ENCODE results near the gene TACC2. TPM values are rescaled to one million over a fixed set of nuclear protein-coding genes. Genes with fewer than 3 reads are reported as not detected.
A peak's percentile ranks its signal among the peaks of the same experiment; 100 is the strongest.
"Not testable (repeated sequence)": the region's sequence is repeated elsewhere in the genome, so short reads cannot be mapped to it uniquely, and the experiment has no call there.

The TACC2 gene
- total RNA-seq, 1 donor from 2014 or later, result 37.6 TPM

DNA sequence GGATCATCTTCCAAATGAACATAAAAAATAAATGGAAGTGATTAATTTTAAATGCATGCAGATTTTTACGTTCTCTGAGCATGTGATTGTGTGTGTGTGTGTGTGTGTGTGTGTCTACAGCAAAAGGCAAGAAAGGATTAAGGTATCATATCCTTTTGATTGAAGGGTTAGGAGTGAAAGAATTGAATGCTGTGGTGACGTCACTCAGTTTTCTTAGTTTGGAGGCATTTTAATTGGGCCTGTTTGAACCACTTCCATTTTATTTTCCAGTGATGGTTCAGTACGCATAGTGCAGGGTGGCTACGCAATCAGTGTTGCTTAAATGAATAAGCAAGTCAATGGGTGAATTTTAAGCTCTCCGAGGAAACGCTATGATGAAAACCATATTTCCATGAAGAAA is 31.3 kb downstream of the TACC2 start:
- H3K9ac ChIP-seq (ENCODE audit: low read depth in 1 of 3, low read length in 3 of 3), result peak overlapping the region in 1 of 3 donors; percentile 16
- H3K9me3 ChIP-seq (ENCODE audit: control insufficient read depth in 3 of 3, low read length in 3 of 3), result no peaks in the 10 kb centered on the region
- H3K36me3 ChIP-seq (ENCODE audit: control insufficient read depth in 3 of 3, insufficient read depth in 3 of 3, low read length in 3 of 3), result peaks cover 0 to 23% (median 4%) of the 10 kb centered on the region in 3 donors
- peaks cover 0 to 4% (median 0%) of the 10 kb centered on the region in 3 donors for H3K27me3 ChIP-seq (ENCODE audit: control insufficient read depth in 3 of 3, insufficient read depth in 3 of 3, low read length in 3 of 3)
- no peak overlapping the region for H3K4me3 ChIP-seq (ENCODE audit: low read length in 3 of 3)
- H3K4me1 ChIP-seq (ENCODE audit: control insufficient read depth in 3 of 3, insufficient read depth in 3 of 3, low read length in 3 of 3), result peaks cover 27 to 50% (median 37%) of the 10 kb centered on the region in 3 donors
- peak overlapping the region; percentile 81 for H3K27ac ChIP-seq (ENCODE audit: low read depth, low read length)

DNA sequence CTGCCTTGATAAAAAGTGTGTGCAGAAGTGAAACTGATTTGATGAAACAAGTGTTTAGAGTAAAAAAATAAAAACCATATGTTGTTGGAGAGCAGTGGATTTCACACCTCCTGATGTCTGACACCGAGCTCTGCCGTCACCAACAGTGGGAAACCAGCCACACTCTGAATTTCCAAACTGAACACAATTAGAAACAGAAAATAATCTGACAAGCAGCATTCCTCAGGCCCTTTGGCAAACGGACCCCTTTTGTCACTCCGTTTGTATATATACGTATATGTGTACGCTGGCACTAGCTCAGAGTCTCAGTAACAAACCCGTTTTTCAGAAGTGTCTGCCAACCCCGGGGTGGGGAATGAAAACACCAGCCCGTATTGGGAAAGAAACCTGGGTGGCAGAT is 32.4 kb downstream of the TACC2 start:
- peak overlapping the region in 2 of 3 donors; percentile 47 to 60 for H3K9ac ChIP-seq (ENCODE audit: low read depth in 1 of 3, low read length in 3 of 3)
- H3K4me3 ChIP-seq (ENCODE audit: low read length in 3 of 3), result peak overlapping the region in 2 of 3 donors; percentile 22 to 55
- peaks cover 27 to 50% (median 37%) of the 10 kb centered on the region in 3 donors for H3K4me1 ChIP-seq (ENCODE audit: control insufficient read depth in 3 of 3, insufficient read depth in 3 of 3, low read length in 3 of 3)
- H3K27ac ChIP-seq (ENCODE audit: low read depth, low read length), result peak overlapping the region; percentile 64
- H3K9me3 ChIP-seq (ENCODE audit: control insufficient read depth in 3 of 3, low read length in 3 of 3), result no peaks in the 10 kb centered on the region
- peaks cover 0 to 4% (median 0%) of the 10 kb centered on the region in 3 donors for H3K27me3 ChIP-seq (ENCODE audit: control insufficient read depth in 3 of 3, insufficient read depth in 3 of 3, low read length in 3 of 3)
- H3K36me3 ChIP-seq (ENCODE audit: control insufficient read depth in 3 of 3, insufficient read depth in 3 of 3, low read length in 3 of 3), result peaks cover 0 to 23% (median 4%) of the 10 kb centered on the region in 3 donors

DNA sequence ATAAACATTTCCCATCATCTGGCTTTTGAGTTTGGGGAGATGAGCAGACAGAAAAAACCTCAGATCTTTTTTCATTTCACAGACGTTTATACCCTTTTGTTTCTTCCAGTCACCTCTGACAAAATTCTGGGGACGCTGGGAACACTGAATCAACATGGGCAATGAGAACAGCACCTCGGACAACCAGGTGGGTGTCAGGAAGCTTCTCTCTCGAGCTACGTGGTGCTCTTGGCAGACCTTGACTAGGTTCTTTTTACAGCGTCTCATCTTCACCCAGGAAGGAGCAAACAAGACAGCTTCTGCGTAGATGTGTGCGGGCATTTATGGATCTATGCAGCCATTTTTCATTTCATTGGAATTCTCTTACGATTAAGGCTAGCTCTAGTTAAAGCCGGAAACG is 32.9 kb downstream of the TACC2 start:
- peak overlapping the region in 1 of 3 donors; percentile 32 for H3K4me3 ChIP-seq (ENCODE audit: low read length in 3 of 3)
- H3K4me1 ChIP-seq (ENCODE audit: control insufficient read depth in 3 of 3, insufficient read depth in 3 of 3, low read length in 3 of 3), result peaks cover 27 to 49% (median 37%) of the 10 kb centered on the region in 3 donors

DNA sequence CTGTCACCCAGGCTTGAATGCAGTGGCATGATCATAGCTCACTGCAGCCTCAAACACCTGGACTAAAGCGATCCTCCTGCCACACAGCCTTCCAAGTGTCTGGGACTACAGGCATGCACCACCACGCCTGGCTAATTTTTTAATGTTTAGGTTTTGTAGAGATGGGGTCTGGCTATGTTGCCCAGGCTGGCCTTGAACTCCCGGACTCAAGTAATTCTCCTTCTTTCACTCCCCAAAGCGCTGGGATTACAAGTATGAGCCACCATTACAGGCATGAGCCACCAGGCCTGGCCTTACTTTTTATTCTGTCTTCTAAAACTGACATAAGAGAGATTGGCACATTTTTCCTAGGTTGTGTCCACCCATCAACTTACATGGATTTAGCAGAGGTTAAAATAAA is 33.3 kb downstream of the TACC2 start:
- Histone ChIP-seq H3K9ac (ENCODE audit: low read depth in 1 of 3, low read length in 3 of 3) (peak overlapping the region in 1 of 3 donors; percentile 60), H3K4me3 (ENCODE audit: low read length in 3 of 3) (no peak overlapping the region), H3K9me3 (ENCODE audit: control insufficient read depth in 3 of 3, low read length in 3 of 3) (no peaks in the 10 kb centered on the region), H3K36me3 (ENCODE audit: control insufficient read depth in 3 of 3, insufficient read depth in 3 of 3, low read length in 3 of 3) (peaks cover 0 to 23% (median 3%) of the 10 kb centered on the region in 3 donors), H3K27me3 (ENCODE audit: control insufficient read depth in 3 of 3, insufficient read depth in 3 of 3, low read length in 3 of 3) (peaks cover 0 to 4% (median 0%) of the 10 kb centered on the region in 3 donors), H3K4me1 (ENCODE audit: control insufficient read depth in 3 of 3, insufficient read depth in 3 of 3, low read length in 3 of 3) (peaks cover 27 to 46% (median 37%) of the 10 kb centered on the region in 3 donors), H3K27ac (ENCODE audit: low read depth, low read length) (peak overlapping the region; percentile 64)

More for the DNA sequence above, 32.9 kb downstream of the TACC2 start:
- Histone ChIP-seq H3K36me3 (ENCODE audit: control insufficient read depth in 3 of 3, insufficient read depth in 3 of 3, low read length in 3 of 3) (peaks cover 0 to 23% (median 4%) of the 10 kb centered on the region in 3 donors), H3K9me3 (ENCODE audit: control insufficient read depth in 3 of 3, low read length in 3 of 3) (no peaks in the 10 kb centered on the region), H3K9ac (ENCODE audit: low read depth in 1 of 3, low read length in 3 of 3) (peak overlapping the region in 2 of 3 donors; percentile 47 to 60), H3K27ac (ENCODE audit: low read depth, low read length) (peak overlapping the region; percentile 64), H3K27me3 (ENCODE audit: control insufficient read depth in 3 of 3, insufficient read depth in 3 of 3, low read length in 3 of 3) (peaks cover 0 to 4% (median 0%) of the 10 kb centered on the region in 3 donors)

DNA sequence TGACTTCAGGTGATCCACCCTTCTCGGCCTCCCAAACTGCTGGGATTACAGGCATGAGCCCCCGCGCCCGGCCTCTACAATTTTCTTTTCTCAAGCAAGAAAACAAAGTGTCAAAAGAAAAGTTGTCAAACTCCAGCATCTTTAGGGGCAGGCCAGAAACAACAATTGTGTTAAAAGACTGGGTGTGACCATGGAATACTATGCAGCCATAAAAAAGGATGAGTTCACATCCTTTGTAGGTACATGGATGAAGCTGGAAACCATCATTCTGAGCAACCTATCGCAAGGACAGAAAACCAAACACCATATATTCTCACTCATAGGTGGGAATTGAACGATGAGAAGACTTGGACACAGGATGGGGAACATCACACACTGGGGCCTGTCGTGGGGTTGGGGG is 34.3 kb downstream of the TACC2 start:
- H3K27ac ChIP-seq (ENCODE audit: low read depth, low read length); H3K9me3 ChIP-seq (ENCODE audit: control insufficient read depth in 3 of 3, low read length in 3 of 3); H3K27me3 ChIP-seq (ENCODE audit: control insufficient read depth in 3 of 3, insufficient read depth in 3 of 3, low read length in 3 of 3); H3K9ac ChIP-seq (ENCODE audit: low read depth in 1 of 3, low read length in 3 of 3); H3K4me3 ChIP-seq (ENCODE audit: low read length in 3 of 3): not testable (repeated sequence)
- peaks cover 27 to 45% (median 32%) of the 10 kb centered on the region in 3 donors for H3K4me1 ChIP-seq (ENCODE audit: control insufficient read depth in 3 of 3, insufficient read depth in 3 of 3, low read length in 3 of 3)
- peaks cover 0 to 23% (median 2%) of the 10 kb centered on the region in 3 donors for H3K36me3 ChIP-seq (ENCODE audit: control insufficient read depth in 3 of 3, insufficient read depth in 3 of 3, low read length in 3 of 3)

DNA sequence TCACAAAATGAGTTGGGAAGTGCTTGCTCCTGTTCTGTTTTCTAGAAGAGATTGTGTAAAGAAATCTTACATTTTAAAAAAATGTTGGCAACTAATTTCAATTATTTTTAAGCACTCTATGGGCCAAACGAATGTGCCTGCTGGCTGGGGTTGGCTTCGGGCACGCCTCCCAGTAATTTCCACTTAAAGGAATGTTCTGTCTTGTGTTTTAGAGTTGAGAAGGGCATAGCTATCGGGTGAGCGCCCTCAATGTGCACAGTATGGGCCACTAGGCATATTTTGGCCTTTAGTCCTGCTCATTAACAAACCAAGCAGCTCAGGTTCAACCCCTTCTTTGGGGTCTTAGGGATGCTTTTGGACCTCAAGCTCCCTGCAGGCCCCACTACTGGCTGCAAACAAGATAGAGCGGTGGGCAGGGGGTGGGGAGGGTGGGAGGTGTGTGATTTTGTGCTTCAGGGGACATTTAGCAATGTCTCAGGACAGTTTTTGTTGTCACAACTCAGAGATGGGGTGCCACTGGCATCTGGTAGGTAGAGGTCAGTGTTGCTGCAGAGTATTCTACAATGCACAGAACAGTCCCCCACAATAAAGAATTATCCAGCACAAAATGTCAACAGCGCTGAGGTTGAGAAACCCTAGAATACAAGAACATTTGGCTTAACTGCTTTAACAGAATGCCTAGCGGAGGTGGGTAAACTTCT is 40.7 kb downstream of the TACC2 start:
- peaks cover 20 to 47% (median 37%) of the 10 kb centered on the region in 3 donors for H3K4me1 ChIP-seq (ENCODE audit: control insufficient read depth in 3 of 3, insufficient read depth in 3 of 3, low read length in 3 of 3)
- H3K27me3 ChIP-seq (ENCODE audit: control insufficient read depth in 3 of 3, insufficient read depth in 3 of 3, low read length in 3 of 3), result no peaks in the 10 kb centered on the region
- H3K27ac ChIP-seq (ENCODE audit: low read depth, low read length), result peak overlapping the region; percentile 39
- H3K4me3 ChIP-seq (ENCODE audit: low read length in 3 of 3), result no peak overlapping the region
- peak overlapping the region in 2 of 3 donors; percentile 21 to 45 for H3K9ac ChIP-seq (ENCODE audit: low read depth in 1 of 3, low read length in 3 of 3)
- no peaks in the 10 kb centered on the region for H3K9me3 ChIP-seq (ENCODE audit: control insufficient read depth in 3 of 3, low read length in 3 of 3)
- peaks cover 0 to 2% (median 0%) of the 10 kb centered on the region in 3 donors for H3K36me3 ChIP-seq (ENCODE audit: control insufficient read depth in 3 of 3, insufficient read depth in 3 of 3, low read length in 3 of 3)

DNA sequence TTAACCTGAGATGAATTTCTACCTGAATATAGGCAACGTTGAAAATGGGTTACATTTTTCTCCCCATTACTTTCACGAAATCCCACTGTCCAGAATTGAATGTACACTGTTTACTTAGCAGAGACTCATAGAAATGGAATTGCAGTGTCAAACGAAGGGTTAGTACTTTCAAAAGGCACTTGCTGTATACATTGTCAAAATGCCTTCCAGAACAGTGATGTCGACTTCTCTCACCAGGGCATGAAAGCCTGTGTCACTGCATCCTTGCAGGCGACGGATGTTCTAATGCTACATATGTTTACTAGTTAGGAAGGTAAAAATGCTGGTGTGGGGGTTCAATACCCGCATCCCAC is 41.2 kb downstream of the TACC2 start:
- Histone ChIP-seq H3K9ac (ENCODE audit: low read depth in 1 of 3, low read length in 3 of 3) (no peak overlapping the region), H3K27me3 (ENCODE audit: control insufficient read depth in 3 of 3, insufficient read depth in 3 of 3, low read length in 3 of 3) (no peaks in the 10 kb centered on the region), H3K36me3 (ENCODE audit: control insufficient read depth in 3 of 3, insufficient read depth in 3 of 3, low read length in 3 of 3) (peaks cover 0 to 2% (median 0%) of the 10 kb centered on the region in 3 donors), H3K9me3 (ENCODE audit: control insufficient read depth in 3 of 3, low read length in 3 of 3) (no peaks in the 10 kb centered on the region), H3K4me3 (ENCODE audit: low read length in 3 of 3) (no peak overlapping the region), H3K4me1 (ENCODE audit: control insufficient read depth in 3 of 3, insufficient read depth in 3 of 3, low read length in 3 of 3) (peaks cover 20 to 43% (median 37%) of the 10 kb centered on the region in 3 donors), H3K27ac (ENCODE audit: low read depth, low read length) (peak overlapping the region; percentile 39)

DNA sequence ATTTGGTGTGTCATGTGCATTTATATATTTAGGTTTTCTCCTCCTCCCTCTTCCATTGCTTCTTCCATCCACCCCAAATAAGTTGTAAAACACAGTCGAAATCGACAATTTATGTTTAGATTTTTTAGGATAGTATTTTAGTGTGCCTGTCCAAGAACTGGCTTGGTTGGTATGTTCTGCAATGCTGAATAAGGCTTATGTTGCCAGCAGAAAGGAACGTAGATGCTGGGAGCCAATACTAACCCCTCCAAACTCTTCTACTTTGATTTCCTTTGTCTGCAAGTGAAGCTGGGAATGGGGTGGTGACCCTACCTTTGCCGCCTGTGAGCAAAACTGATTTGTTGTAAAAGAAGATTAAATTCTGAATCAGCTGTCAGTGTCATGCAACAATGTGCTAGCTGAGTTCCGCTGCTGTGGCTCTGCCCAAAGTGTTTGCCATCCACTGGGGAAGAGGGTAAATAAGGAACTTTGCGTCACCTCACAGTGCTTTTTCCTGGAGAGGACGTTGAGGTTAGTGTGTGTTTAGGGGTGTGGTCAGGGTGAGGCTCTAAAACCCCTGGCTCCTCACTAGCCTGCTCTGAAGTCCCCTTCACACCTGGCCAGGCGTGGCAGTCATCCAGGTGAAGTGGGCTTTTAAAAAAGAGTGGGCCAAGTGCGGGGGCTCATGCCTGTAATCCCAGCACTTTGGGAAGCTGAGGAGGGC is 44.4 kb downstream of the TACC2 start:
- Histone ChIP-seq H3K9ac (ENCODE audit: low read depth in 1 of 3, low read length in 3 of 3) (peak overlapping the region in 1 of 3 donors; percentile 79), H3K36me3 (ENCODE audit: control insufficient read depth in 3 of 3, insufficient read depth in 3 of 3, low read length in 3 of 3) (peaks cover 4 to 6% (median 5%) of the 10 kb centered on the region in 3 donors), H3K27ac (ENCODE audit: low read depth, low read length) (peak overlapping the region; percentile 64), H3K9me3 (ENCODE audit: control insufficient read depth in 3 of 3, low read length in 3 of 3) (no peaks in the 10 kb centered on the region), H3K4me1 (ENCODE audit: control insufficient read depth in 3 of 3, insufficient read depth in 3 of 3, low read length in 3 of 3) (peaks cover 24 to 56% (median 54%) of the 10 kb centered on the region in 3 donors), H3K27me3 (ENCODE audit: control insufficient read depth in 3 of 3, insufficient read depth in 3 of 3, low read length in 3 of 3) (no peaks in the 10 kb centered on the region), H3K4me3 (ENCODE audit: low read length in 3 of 3) (peak overlapping the region in 1 of 3 donors; percentile 61)

DNA sequence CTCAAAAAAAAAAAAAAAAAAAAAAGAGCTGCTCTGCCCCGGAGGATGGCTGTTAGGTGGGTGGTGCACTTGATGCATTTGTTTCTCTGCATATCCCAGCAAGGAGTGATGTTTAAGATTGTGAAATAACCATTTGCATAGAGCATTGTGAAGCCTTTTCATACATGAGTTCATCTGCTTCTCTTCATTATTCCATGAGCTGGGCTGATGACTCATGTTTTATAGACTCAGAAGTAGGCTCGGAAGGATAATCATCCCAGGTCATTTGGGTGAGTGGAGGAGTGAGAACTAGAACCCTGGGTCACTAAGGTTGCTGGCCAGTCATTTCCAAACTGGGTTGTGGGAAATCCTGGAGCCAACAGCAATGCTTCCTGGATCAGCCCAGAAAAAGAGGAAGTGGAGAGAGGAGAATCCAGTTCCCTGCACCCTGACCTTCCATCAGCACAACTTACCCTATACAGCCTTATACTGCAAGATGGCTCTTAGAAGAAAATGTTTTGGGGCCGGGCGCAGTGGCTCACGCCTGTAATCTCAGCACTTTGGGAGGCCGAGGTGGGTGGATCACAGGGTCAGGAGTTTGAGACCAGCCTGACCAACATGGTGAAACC is 45.3 kb downstream of the TACC2 start:
- Histone ChIP-seq H3K36me3 (ENCODE audit: control insufficient read depth in 3 of 3, insufficient read depth in 3 of 3, low read length in 3 of 3) (peaks cover 4 to 6% (median 5%) of the 10 kb centered on the region in 3 donors), H3K9ac (ENCODE audit: low read depth in 1 of 3, low read length in 3 of 3) (no peak overlapping the region), H3K9me3 (ENCODE audit: control insufficient read depth in 3 of 3, low read length in 3 of 3) (no peaks in the 10 kb centered on the region), H3K27ac (ENCODE audit: low read depth, low read length) (peak overlapping the region; percentile 64), H3K4me1 (ENCODE audit: control insufficient read depth in 3 of 3, insufficient read depth in 3 of 3, low read length in 3 of 3) (peaks cover 24 to 62% (median 57%) of the 10 kb centered on the region in 3 donors), H3K4me3 (ENCODE audit: low read length in 3 of 3) (no peak overlapping the region), H3K27me3 (ENCODE audit: control insufficient read depth in 3 of 3, insufficient read depth in 3 of 3, low read length in 3 of 3) (no peaks in the 10 kb centered on the region)
